Measurements from ENCODE around the gene SACS.

DNA sequence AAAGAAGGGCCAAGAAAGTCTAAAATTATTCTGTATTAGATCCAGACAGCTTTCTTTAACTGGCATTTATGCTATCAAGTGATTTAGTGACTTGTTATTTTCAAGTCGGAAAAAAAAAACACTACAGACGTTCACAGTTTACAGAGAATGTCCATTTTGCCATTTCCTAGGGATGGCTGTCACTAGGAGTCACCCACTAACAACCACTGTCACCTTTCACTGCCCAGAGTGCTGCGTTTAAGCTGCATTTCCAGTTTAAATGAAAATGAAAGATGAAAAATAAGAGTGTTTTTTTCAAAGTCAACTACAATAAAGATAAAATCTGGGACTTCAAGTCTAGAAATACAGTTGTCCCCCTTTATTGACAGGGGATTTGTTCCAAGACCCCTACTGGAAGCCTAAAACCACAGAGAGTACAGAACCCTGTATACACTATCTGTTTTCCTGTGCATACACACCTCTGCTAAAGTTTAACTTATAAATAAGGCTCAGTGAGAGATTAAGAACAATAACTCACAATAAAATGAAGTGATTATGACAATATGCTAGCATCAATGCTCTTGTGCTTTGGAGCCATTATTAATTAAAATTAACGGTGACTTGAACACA lies 112.5 kb downstream of the SACS start:
- TF ChIP-seq POLR2A (IDR thresholded peaks at IDR 0.05) = no peak
- TF ChIP-seq, protein P1, sequence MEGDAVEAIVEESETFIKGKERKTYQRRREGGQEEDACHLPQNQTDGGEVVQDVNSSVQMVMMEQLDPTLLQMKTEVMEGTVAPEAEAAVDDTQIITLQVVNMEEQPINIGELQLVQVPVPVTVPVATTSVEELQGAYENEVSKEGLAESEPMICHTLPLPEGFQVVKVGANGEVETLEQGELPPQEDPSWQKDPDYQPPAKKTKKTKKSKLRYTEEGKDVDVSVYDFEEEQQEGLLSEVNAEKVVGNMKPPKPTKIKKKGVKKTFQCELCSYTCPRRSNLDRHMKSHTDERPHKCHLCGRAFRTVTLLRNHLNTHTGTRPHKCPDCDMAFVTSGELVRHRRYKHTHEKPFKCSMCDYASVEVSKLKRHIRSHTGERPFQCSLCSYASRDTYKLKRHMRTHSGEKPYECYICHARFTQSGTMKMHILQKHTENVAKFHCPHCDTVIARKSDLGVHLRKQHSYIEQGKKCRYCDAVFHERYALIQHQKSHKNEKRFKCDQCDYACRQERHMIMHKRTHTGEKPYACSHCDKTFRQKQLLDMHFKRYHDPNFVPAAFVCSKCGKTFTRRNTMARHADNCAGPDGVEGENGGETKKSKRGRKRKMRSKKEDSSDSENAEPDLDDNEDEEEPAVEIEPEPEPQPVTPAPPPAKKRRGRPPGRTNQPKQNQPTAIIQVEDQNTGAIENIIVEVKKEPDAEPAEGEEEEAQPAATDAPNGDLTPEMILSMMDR (IDR thresholded peaks at IDR 0.05) = no peak
